ENCODE results near the gene RPE65.

RPE65 gene

DNA sequence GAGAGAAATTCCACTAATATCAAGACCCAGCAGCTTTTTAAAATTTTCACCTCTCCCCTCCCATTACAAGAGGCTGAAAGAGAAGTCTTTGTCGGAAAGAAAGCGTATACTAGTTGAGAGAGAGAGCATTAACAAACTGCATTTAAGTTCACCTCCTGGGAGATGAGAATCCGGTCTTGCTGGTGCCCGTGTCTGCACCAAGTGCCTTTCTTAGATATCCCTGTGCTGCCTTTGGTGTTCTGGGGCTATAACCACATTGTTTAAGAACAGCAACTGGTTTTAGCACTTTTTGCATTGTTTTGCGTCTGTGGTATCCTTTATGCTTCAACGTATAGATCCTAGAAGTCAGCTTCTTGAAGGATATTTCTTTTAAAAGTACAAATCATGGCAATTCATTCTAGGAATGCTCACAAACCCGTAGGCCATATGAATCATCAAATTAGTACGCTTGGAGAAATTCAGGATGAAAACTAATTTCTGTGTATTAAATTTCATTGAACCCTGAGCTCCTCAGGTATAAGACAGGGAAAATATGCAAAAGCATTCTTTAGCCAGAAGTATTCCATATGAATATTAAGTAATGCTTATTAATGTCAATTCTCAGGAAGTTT lies 3.4 kb upstream of the RPE65 start:
- H3K27ac ChIP-seq = no peak overlapping the region
- TF ChIP-seq ZFX (IDR thresholded peaks at IDR 0.05) = no peak
- TF ChIP-seq, protein P1, sequence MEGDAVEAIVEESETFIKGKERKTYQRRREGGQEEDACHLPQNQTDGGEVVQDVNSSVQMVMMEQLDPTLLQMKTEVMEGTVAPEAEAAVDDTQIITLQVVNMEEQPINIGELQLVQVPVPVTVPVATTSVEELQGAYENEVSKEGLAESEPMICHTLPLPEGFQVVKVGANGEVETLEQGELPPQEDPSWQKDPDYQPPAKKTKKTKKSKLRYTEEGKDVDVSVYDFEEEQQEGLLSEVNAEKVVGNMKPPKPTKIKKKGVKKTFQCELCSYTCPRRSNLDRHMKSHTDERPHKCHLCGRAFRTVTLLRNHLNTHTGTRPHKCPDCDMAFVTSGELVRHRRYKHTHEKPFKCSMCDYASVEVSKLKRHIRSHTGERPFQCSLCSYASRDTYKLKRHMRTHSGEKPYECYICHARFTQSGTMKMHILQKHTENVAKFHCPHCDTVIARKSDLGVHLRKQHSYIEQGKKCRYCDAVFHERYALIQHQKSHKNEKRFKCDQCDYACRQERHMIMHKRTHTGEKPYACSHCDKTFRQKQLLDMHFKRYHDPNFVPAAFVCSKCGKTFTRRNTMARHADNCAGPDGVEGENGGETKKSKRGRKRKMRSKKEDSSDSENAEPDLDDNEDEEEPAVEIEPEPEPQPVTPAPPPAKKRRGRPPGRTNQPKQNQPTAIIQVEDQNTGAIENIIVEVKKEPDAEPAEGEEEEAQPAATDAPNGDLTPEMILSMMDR (conservative IDR thresholded peaks at IDR 0.05) = no peak

DNA sequence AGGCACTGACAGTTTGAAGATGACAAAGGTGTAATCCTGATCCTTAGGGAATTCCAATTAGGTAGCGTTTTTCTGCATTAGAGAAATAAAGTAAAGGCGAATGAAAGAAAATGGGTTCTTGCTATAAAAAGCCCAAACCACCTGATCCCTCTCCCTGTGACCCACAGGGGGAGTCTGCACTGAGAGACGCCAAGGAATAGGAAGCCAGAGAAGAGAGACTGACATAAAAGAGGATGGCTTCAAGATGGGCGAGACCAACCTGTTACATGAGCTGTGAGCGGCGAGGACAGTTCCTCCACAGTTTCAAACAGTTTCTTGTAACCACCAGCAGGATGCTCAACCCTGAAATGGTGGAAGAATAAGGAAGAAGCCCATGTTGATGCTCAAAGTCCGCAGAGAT lies 1.4 kb downstream of the RPE65 start:
- no peak for TF ChIP-seq ZFX (IDR thresholded peaks at IDR 0.05)
- TF ChIP-seq, protein P1 (conservative IDR thresholded peaks at IDR 0.05) = no peak; the same call in 1 of the 2 replicates
- H3K27ac ChIP-seq = no peak overlapping the region

DNA sequence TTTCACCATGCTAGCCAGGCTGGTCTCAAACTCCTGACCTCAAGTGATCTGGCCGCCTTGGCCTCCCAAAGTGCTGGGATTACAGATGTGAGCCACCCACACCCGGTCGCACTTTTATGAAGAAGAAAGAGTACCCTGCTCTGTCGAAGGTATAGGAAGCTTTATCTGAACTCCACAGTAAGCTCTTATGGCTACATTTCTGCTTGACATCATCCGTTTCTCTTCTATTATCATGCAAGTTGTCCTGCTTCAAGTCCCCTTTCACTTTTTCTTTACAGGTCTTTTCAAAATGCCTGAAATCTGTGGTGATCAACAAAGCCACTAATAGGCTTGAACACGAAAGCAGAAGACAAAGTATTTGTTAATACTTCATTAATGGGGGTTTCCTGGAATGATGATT lies 4.0 kb downstream of the RPE65 start:
- no peak for TF ChIP-seq ZFX (IDR thresholded peaks at IDR 0.05)
- TF ChIP-seq, protein P1 (conservative IDR thresholded peaks at IDR 0.05) = no peak
- H3K27ac ChIP-seq = no peak overlapping the region

DNA sequence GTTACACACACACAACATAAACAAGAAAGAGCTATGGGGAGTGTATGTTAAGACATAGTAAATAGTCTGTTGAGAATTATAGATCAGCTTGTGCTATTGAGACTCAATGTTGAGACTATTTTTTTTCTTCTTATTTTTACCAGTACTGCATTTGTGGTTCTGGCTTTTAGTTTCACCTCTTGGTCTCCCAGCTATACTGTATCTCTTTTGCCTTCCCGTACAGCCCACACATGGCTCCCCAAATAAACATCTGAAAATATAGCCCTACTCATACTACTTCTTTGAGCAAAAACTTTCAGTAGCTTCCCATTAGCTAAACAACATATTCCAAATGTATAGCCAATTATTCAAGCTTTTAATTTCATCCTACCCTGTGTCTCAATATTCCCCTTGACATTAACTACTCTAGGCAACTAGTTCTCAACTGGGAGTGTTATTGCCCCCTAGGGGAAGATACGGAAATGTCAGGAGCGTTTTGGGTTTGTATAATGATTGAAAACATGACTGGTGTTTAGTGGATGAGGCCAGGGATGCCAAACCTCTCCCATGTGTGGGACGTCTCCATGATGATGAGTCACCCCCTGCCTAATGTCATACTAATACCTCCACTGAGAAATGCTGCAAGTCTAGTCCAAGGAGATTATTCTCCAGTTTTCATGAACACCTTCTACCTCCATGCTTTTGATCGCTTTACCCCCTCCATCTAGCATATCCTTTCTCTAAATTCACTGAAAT lies 6.8 kb downstream of the RPE65 start:
- no peak overlapping the region for H3K27ac ChIP-seq
- TF ChIP-seq, protein P1 (conservative IDR thresholded peaks at IDR 0.05) = peak; percentile 81
- TF ChIP-seq ZFX (IDR thresholded peaks at IDR 0.05) = no peak

DNA sequence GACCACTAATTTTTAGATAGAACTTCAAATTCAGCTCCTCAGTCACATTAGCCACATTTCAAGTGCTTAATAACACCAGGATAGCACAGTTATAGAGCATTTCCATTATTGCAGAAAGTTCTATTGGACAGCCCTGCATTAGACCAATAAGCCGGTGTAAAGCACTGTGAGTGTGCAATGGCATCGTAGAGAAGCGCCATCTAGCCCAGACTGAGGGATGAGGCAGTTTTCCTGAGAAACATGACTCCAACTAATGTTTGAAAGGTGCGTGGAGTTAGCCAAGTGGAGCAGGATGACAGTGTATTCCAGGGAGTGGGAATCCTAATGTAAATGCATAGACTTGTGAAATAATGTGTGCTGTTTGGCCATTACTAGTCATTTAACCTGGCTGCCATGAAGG lies 7.7 kb downstream of the RPE65 start:
- TF ChIP-seq, protein P1 (conservative IDR thresholded peaks at IDR 0.05) = no peak; the same call in none of the 2 replicates
- TF ChIP-seq ZFX (IDR thresholded peaks at IDR 0.05) = no peak
- no peak overlapping the region for H3K27ac ChIP-seq

DNA sequence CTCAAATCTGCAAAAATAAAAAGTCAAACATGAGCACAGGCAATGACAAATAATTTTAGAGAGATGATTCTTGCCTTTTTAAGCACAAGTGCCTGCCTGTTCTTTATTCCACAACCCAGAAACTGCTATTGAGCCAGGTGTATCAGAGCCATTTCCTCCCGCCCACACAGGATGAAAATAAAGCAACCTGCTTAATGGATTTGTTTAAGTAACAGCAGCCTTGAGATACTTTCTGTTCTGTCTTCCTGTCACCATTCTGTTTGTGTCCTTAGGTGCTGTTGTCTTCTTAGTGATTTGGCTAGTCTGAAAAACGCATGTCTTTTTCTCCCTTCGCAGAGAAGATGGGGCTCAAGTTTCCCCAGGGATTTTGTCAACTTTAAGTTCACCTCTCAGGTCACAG lies 11.4 kb downstream of the RPE65 start:
- no peak for TF ChIP-seq ZFX (IDR thresholded peaks at IDR 0.05)
- TF ChIP-seq, protein P1 (conservative IDR thresholded peaks at IDR 0.05) = no peak
- H3K27ac ChIP-seq = no peak overlapping the region

DNA sequence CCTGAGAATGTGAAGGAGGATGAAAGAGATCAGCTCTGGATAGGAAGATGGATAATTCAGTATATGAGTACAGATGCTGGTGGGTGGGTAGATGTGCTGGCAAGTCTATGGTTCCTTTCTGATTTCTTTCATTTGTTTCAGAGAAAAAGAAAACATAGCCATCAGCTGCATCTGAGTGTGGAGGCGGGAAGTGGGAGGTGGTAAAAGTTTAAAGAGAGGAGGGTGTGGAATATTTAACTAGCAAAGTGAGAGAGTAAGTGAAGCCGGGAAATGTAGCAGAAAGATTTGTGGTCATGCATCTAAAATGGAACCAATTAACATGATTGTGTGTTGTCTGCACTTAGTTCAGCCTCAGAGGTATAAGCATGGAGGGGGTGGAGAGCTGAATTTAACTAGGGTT lies 16.4 kb downstream of the RPE65 start:
- TF ChIP-seq, protein P1 (conservative IDR thresholded peaks at IDR 0.05) = no peak
- no peak for TF ChIP-seq ZFX (IDR thresholded peaks at IDR 0.05)
- H3K27ac ChIP-seq = no peak overlapping the region
